Right lobe of liver (tissue), 6 donors: ENCODE results near the gene MMP15. TPM values are rescaled to one million over a fixed set of nuclear protein-coding genes. Genes with fewer than 3 reads are reported as not detected.
A peak's percentile ranks its signal among the peaks of the same experiment; 100 is the strongest.

ENCODE experiments used
- ATAC-seq, 4 donors: fragments of 200-7000 bp; cut with Tn5 transposase; one replicate each; pipeline ENCODE4 v1.9.1; 2020; ENCODE audit warnings: mild to moderate bottlenecking in 4 of 4, moderate library complexity in 4 of 4
- DNase-seq, 3 donors: peaks; one replicate each; pipeline ENCODE4 v3.0.0-alpha.2; 2020
- H3K27ac ChIP-seq, 3 donors: fragments of 200-600 bp; one replicate each; pipeline ENCODE4 v1.8.0; 2022
- H3K27me3 ChIP-seq, 2 donors: fragments of 200-600 bp; one replicate each; pipeline ENCODE4 v1.8.0; 2022
- H3K36me3 ChIP-seq, 4 donors: fragments of 200-600 bp; sonication (generic) in 1 of 4; one replicate each; pipeline versions ENCODE4 v1.5.1 to v1.8.0; 2017 to 2022; ENCODE audit warnings: control low read depth in 1 of 4
- H3K4me1 ChIP-seq, 4 donors: fragments of 200-600 bp; sonication (generic) in 1 of 4; one replicate each; pipeline versions ENCODE4 v1.5.1 to v1.8.0; 2017 to 2022; ENCODE audit warnings: control low read depth in 1 of 4
- H3K4me3 ChIP-seq, 3 donors: fragments of 200-600 bp; one replicate each; pipeline ENCODE4 v1.8.0; 2022
- H3K9me3 ChIP-seq, 4 donors: fragments of 200-600 bp; sonication (generic) in 1 of 4; one replicate each; pipeline versions ENCODE4 v1.5.1 to v1.8.0; 2017 to 2022; ENCODE audit warnings: control low read depth in 1 of 4
- POLR2A ChIP-seq: fragments of 450-650 bp; IDR thresholded peaks from one replicate; pipeline ENCODE4 v1.6.1; 2017; ENCODE audit warnings: antibody characterized with exemption, mild to moderate bottlenecking
- WGBS: methylation state at CpG from one replicate; pipeline ENCODE4 v1.1.6; 2018; ENCODE audit warnings: low coverage, low lambda C conversion rate; ENCODE audit not compliant: insufficient coverage; ENCODE audit errors: missing lambda C conversion rate; 5-methylcytosine and 5-hydroxymethylcytosine counted together
- intact Hi-C, 2 donors: fragments of 100-400 bp; cut with DNase I; formaldehyde crosslinking; loops; one replicate each; pipeline versions ENCODE4 v1.11.2 to v1.14.1; 2022
- total RNA-seq, 6 experiments: library from RNA; depleted of rRNA in 2 of 6; stranded (reverse); fragments of >200 nt in 2 of 6; fragmentation: NEBNext Ultra II Directional in 3 of 6; extraction: Animal tissue kit (Norgen Biotek cat#: 25700) in 3 of 6; gene quantifications; one replicate each; pipeline versions ENCODE4 v1.1.0 to v1.2.4, GENCODE V29; 2016 to 2023
- TF ChIP-seq, protein P1 (sequence below), 4 donors: fragments of 200-600 bp in 3 of 4; fragments of 450-650 bp in 1 of 4; IDR thresholded peaks; one replicate each; pipeline versions ENCODE4 v1.5.1 to v1.8.0; 2016 to 2022; ENCODE audit warnings: antibody characterized with exemption in 4 of 4, mild to moderate bottlenecking in 2 of 4
- donor health status: DM: no; HTN: yes; CAD: no.
- donor health status: DM: no; HTN: no; CAD: no.
- donor health status: DM: no; HTN: no; CAD: no.
- donor health status: DM: no; HTN: yes; CAD: no.
- donor health status: DM: no; HTN: yes; CAD: no.

MMP15 gene
- total RNA-seq, 6 experiments from 2014 or later: 22.3 to 76.0 (median 35.2) TPM

DNA sequence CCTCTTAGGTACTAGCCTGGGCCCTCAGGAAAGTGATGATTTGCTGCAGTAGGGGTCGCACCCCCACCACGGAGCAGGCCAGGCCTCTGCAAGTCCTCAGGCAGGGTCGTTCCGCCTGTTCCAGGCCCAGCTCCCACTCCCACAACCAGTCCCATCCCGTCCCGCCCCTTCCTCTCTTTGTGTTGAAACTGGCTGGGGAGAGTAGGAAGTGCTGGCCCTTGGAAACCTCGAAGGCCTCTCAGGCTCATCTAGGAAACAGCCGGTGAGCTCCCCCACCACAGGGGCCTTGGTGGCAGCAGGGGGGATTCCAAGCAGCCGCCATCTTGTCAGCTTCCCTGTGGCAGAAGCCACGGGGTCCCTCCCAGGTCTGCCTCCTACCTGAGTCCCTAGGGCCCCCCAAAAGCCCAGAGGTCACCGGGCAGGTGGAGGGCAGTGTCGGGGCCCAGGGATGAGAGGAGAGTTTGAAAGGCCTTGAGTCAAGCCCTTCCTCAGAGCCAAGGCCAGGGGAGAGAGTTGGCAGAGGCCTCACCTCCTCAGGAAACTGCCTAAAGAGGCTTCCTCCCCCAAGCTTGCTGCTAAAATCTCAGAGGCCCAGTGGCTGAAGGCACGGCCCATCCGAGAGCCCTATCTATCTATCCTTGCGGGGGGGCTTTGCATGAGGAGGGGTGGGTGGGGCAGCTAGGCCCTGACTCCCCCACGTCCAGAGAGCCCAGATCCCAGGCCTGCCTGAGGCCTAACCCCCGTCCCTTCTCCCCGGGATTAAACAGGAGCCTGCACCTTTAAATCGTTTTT, 22.2 kb downstream of the MMP15 start:
- H3K27ac ChIP-seq: no peak overlapping the region
- 54% methylated on average over 7 of the region's 19 CpGs for WGBS
- ATAC-seq: peak in 3 of 4 donors; percentile 12 to 31 (median 13)

GRCh38 chr16:58048494-58049231, 23.1 kb downstream of the MMP15 start:
- no peak for DNase-seq
- H3K27ac ChIP-seq: no peak overlapping the region
- no peaks in the 10 kb centered on the region for H3K27me3 ChIP-seq
- no peak for TF ChIP-seq POLR2A
- TF ChIP-seq, protein P1, sequence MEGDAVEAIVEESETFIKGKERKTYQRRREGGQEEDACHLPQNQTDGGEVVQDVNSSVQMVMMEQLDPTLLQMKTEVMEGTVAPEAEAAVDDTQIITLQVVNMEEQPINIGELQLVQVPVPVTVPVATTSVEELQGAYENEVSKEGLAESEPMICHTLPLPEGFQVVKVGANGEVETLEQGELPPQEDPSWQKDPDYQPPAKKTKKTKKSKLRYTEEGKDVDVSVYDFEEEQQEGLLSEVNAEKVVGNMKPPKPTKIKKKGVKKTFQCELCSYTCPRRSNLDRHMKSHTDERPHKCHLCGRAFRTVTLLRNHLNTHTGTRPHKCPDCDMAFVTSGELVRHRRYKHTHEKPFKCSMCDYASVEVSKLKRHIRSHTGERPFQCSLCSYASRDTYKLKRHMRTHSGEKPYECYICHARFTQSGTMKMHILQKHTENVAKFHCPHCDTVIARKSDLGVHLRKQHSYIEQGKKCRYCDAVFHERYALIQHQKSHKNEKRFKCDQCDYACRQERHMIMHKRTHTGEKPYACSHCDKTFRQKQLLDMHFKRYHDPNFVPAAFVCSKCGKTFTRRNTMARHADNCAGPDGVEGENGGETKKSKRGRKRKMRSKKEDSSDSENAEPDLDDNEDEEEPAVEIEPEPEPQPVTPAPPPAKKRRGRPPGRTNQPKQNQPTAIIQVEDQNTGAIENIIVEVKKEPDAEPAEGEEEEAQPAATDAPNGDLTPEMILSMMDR (IDR thresholded peaks at IDR 0.05): no peak
- H3K9me3 ChIP-seq: no peaks in the 10 kb centered on the region
- no peaks in the 10 kb centered on the region for H3K4me1 ChIP-seq
- WGBS: 100% methylated on average over 1 of the region's 13 CpGs
- no peak for ATAC-seq
- H3K36me3 ChIP-seq: peaks cover 0 to 5% (median 2%) of the 10 kb centered on the region in 4 donors
- intact Hi-C loops: no loop called here
- H3K4me3 ChIP-seq: no peak overlapping the region

More for the DNA sequence above, 22.2 kb downstream of the MMP15 start:
- H3K36me3 ChIP-seq: peaks cover 0 to 14% (median 4%) of the 10 kb centered on the region in 4 donors
- intact Hi-C loops: no loop called here
- DNase-seq: no peak
- H3K9me3 ChIP-seq: no peaks in the 10 kb centered on the region
- no peak for TF ChIP-seq POLR2A
- TF ChIP-seq, protein P1 (IDR thresholded peaks at IDR 0.05): no peak
- H3K4me1 ChIP-seq: no peaks in the 10 kb centered on the region
- H3K27me3 ChIP-seq: no peaks in the 10 kb centered on the region
- no peak overlapping the region for H3K4me3 ChIP-seq

GRCh38 chr16:58049232-58050185, 24.0 kb downstream of the MMP15 start:
- intact Hi-C loops: no loop called here
- H3K27ac ChIP-seq: no peak overlapping the region
- no peaks in the 10 kb centered on the region for H3K4me1 ChIP-seq
- DNase-seq: no peak
- no peaks in the 10 kb centered on the region for H3K9me3 ChIP-seq
- WGBS: 70% methylated on average over 6 of the region's 17 CpGs
- ATAC-seq: peak in 3 of 4 donors; percentile 3 to 34 (median 7)
- H3K27me3 ChIP-seq: no peaks in the 10 kb centered on the region
- H3K36me3 ChIP-seq: no peaks in the 10 kb centered on the region
- TF ChIP-seq, protein P1 (IDR thresholded peaks at IDR 0.05): no peak
- TF ChIP-seq POLR2A: no peak
- no peak overlapping the region for H3K4me3 ChIP-seq

DNA sequence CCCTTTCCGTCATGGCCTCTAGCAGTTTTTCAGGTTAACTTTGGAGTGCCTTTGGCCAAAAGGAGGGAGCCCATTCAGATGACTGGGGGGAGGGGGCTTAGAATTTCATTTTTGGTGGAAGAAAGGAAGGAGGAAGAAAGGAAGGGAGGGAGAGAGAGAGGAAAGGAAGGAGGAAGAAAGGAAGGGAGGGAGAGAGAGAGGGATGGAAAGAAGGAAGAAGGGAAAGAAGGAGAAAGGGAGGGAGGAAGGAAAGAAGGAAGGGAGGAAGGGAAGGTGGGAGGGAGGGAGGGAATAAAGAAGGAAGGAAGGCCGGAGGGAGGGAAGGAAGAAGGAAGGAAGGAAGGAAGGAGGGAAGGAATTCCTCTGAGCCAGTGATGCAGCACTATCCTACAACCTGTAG, 25.7 kb downstream of the MMP15 start:
- H3K9me3 ChIP-seq: no peaks in the 10 kb centered on the region
- DNase-seq: no peak
- WGBS: 52% methylated on average over 2 of the region's 2 CpGs
- ATAC-seq: no peak
- no peak overlapping the region for H3K27ac ChIP-seq
- no peaks in the 10 kb centered on the region for H3K36me3 ChIP-seq
- intact Hi-C loops: no loop called here
- TF ChIP-seq, protein P1 (IDR thresholded peaks at IDR 0.05): no peak
- TF ChIP-seq POLR2A: no peak
- no peaks in the 10 kb centered on the region for H3K4me1 ChIP-seq
- H3K4me3 ChIP-seq: no peak overlapping the region
- H3K27me3 ChIP-seq: no peaks in the 10 kb centered on the region
